Muscle of leg (tissue), 16 donors: ENCODE measurements around the gene DMP1. TPM values are rescaled to one million over a fixed set of nuclear protein-coding genes. Genes with fewer than 3 reads are reported as not detected.

Experiments used
- DNase-seq: peaks from one replicate; pipeline ENCODE4 v3.0.0; 2013
- H3K27ac ChIP-seq: one replicate; pipeline ENCODE4 v1.5.1; 2013; ENCODE audit warnings: mild to moderate bottlenecking, low read length, control low read depth
- H3K27me3 ChIP-seq: one replicate; pipeline ENCODE4 v1.6.1; 2013; ENCODE audit warnings: low read length; ENCODE audit not compliant: control insufficient read depth, insufficient read depth
- H3K36me3 ChIP-seq: one replicate; pipeline ENCODE4 v1.6.1; 2013; ENCODE audit warnings: low read length; ENCODE audit not compliant: control insufficient read depth, insufficient read depth
- H3K4me1 ChIP-seq: one replicate; pipeline ENCODE4 v1.6.1; 2013; ENCODE audit warnings: low read length; ENCODE audit not compliant: control insufficient read depth, insufficient read depth
- H3K4me3 ChIP-seq: one replicate; pipeline ENCODE4 v1.5.1; 2013; ENCODE audit warnings: low read length, control low read depth
- H3K9me3 ChIP-seq: replicated peaks from 2 replicates; pipeline ENCODE4 v1.6.1; 2013; ENCODE audit warnings: low read depth, low read length; ENCODE audit not compliant: control insufficient read depth
- WGBS: methylation state at CpG from one replicate; pipeline ENCODE4 v1.1.5; 2013; ENCODE audit warnings: missing lambda C conversion rate; ENCODE audit not compliant: insufficient coverage; 5-methylcytosine and 5-hydroxymethylcytosine counted together
- long read RNA-seq, 11 donors: transcript quantifications; one replicate each; lab custom pipeline, GENCODE V29; 2026
- polyA plus RNA-seq, 8 donors: library from polyadenylated mRNA; unstranded; fragments of 120-200 nt; gene quantifications; one replicate each; pipeline versions ENCODE4 v1.2.1 to v1.2.3, GENCODE V29; 2013; ENCODE audit warnings: inconsistent platforms in 1 of 8, low replicate concordance in 1 of 8; ENCODE audit not compliant: insufficient read length in 8 of 8, insufficient read depth in 1 of 8
- total RNA-seq: library from RNA; stranded (reverse); fragments of 120-200 nt; gene quantifications from one replicate; pipeline ENCODE4 v1.2.4, GENCODE V29; 2013

The DMP1 gene, protein sequence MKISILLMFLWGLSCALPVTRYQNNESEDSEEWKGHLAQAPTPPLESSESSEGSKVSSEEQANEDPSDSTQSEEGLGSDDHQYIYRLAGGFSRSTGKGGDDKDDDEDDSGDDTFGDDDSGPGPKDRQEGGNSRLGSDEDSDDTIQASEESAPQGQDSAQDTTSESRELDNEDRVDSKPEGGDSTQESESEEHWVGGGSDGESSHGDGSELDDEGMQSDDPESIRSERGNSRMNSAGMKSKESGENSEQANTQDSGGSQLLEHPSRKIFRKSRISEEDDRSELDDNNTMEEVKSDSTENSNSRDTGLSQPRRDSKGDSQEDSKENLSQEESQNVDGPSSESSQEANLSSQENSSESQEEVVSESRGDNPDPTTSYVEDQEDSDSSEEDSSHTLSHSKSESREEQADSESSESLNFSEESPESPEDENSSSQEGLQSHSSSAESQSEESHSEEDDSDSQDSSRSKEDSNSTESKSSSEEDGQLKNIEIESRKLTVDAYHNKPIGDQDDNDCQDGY
- total RNA-seq (0.04 TPM), polyA plus RNA-seq (under 1 TPM in 3 of 8 donors, not detected in 5; 0.05 to 0.07 (median 0.07) TPM)
- long read RNA-seq, donor 1, result 0 reads
- long read RNA-seq, donor 2, result 0 reads
- long read RNA-seq, donor 3, result 0 reads
- long read RNA-seq, donor 4, result 0 reads
- long read RNA-seq, donor 5, result 0 reads
- long read RNA-seq, donor 6, result 0 reads
- long read RNA-seq, donor 7, result 0 reads
- long read RNA-seq, donor 8, result 0 reads
- long read RNA-seq, donor 9, result 0 reads
- long read RNA-seq, donor 10, result 0 reads
- long read RNA-seq, donor 11, result 0 reads

DNA sequence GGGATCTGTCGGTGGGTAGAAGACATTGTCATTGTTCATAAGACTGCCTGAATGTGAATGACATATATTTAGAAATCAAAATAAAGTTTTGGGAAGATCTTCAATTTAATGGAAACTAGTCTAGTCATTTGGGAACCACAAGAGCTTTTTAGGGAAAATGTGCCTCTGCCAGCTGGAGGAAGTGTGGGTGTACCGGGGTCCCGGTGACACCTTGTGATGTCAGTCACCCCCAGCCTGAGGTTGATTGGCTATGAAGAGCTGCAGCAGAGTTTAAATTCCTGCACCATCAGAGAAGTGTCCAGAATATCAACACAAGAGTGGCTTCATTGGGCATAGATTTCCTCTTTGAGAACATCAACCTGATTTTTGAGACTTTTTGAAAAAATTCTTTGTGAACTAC, at the start of gene DMP1:
Gene DMP1, plus strand, starts transcription at position 301 of the 400 bp plus-strand sequence. CDS start 6,213 bp downstream, outside the sequence.
- 100% methylated on average over 1 of the region's 3 CpGs for WGBS
- no peaks in the 10 kb centered on the region for H3K27me3 ChIP-seq
- H3K36me3 ChIP-seq, result no peaks in the 10 kb centered on the region
- H3K4me1 ChIP-seq, result no peaks in the 10 kb centered on the region
- H3K4me3 ChIP-seq, result no peak within 1 kb of the TSS
- no peak for DNase-seq
- no peaks in the 10 kb centered on the region for H3K9me3 ChIP-seq
- no peak within 1 kb of the TSS for H3K27ac ChIP-seq

DNA sequence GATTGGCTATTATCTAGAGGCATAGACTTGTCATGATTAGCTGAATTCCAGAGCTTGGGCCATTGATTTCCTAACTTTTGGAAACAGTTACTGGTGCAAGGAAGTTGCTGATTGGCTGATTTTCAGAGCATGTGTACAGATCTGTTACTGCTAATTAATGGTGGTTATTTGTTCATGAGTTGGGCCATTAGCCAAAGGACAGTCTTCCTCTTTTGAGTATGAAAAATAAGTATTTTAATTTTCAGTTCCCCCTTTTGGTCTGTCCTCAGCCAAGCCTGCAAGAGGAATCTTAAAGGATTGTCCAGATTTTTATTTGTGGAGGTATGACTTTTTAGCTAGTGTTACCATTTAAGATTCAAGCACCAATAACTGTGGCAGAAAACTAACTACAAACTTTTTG, 48.7 kb upstream of the DMP1 start:
- H3K4me1 ChIP-seq, result no peaks in the 10 kb centered on the region
- no peaks in the 10 kb centered on the region for H3K27me3 ChIP-seq
- no peak overlapping the region for H3K27ac ChIP-seq
- no peaks in the 10 kb centered on the region for H3K9me3 ChIP-seq
- no peaks in the 10 kb centered on the region for H3K36me3 ChIP-seq
- no peak overlapping the region for H3K4me3 ChIP-seq
- peak; percentile 15 for DNase-seq

DNA sequence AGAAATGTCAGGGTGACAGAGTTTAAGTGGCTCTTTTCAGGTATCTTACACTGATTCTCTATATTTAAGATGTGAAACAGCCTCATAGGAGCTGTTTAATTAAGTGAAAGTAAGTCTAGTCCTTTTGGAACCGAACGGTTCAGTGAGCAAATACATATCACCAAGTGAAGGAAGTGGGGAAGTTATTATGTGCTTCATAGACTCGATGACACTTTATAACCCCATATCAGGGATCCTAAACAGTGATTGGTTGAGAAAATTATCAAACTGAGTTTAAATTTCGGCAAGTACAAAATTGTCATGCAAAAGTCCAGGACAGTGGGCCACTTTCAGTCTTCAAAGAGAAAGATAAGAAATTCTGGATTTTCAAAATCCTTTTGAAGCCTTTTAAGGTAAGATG, 41.9 kb upstream of the DMP1 start, which contains the start of gene DSPP:
Gene DSPP, plus strand, starts transcription at position 301 of the 400 bp plus-strand sequence. CDS start 2,380 bp downstream, outside the sequence.
- WGBS, result no CpG with 5 or more reads among the region's 4 CpGs
- H3K4me1 ChIP-seq, result no peaks in the 10 kb centered on the region
- no peak for DNase-seq
- no peak within 1 kb of the TSS for H3K4me3 ChIP-seq
- H3K27me3 ChIP-seq, result no peaks in the 10 kb centered on the region
- H3K36me3 ChIP-seq, result no peaks in the 10 kb centered on the region
- H3K9me3 ChIP-seq, result no peaks in the 10 kb centered on the region
- no peak within 1 kb of the TSS for H3K27ac ChIP-seq

DNA sequence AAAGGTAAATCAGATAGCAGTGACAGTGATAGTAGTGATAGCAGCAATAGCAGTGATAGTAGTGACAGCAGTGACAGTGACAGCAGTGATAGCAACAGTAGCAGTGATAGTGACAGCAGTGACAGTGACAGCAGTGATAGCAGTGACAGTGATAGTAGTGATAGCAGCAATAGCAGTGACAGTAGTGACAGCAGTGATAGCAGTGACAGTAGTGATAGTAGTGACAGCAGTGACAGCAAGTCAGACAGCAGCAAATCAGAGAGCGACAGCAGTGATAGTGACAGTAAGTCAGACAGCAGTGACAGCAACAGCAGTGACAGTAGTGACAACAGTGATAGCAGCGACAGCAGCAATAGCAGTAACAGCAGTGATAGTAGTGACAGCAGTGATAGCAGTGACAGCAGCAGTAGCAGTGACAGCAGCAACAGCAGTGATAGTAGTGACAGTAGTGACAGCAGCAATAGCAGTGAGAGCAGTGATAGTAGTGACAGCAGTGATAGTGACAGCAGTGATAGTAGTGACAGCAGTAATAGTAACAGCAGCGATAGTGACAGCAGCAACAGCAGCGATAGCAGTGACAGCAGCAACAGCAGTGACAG, 35.7 kb upstream of the DMP1 start:
- Histone ChIP-seq H3K27ac (no peak overlapping the region), H3K9me3 (no peaks in the 10 kb centered on the region), H3K4me1 (no peaks in the 10 kb centered on the region), H3K36me3 (no peaks in the 10 kb centered on the region), H3K4me3 (no peak overlapping the region), H3K27me3 (no peaks in the 10 kb centered on the region)
- no peak for DNase-seq
- 98% methylated on average over 4 of the region's 4 CpGs for WGBS

DNA sequence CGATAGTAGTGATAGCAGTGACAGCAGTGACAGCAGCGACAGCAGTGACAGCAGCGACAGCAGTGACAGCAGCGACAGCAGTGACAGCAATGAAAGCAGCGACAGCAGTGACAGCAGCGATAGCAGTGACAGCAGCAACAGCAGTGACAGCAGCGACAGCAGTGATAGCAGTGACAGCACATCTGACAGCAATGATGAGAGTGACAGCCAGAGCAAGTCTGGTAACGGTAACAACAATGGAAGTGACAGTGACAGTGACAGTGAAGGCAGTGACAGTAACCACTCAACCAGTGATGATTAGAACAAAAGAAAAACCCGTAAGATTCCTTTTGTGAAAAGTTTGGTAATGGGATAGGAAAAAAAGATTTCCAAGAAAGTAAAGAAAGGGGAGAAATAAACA, 33.8 kb upstream of the DMP1 start:
- no peaks in the 10 kb centered on the region for H3K4me1 ChIP-seq
- no peak overlapping the region for H3K4me3 ChIP-seq
- 82% methylated on average over 6 of the region's 9 CpGs for WGBS
- DNase-seq, result no peak
- H3K36me3 ChIP-seq, result no peaks in the 10 kb centered on the region
- H3K27ac ChIP-seq, result no peak overlapping the region
- H3K9me3 ChIP-seq, result no peaks in the 10 kb centered on the region
- H3K27me3 ChIP-seq, result no peaks in the 10 kb centered on the region

DNA sequence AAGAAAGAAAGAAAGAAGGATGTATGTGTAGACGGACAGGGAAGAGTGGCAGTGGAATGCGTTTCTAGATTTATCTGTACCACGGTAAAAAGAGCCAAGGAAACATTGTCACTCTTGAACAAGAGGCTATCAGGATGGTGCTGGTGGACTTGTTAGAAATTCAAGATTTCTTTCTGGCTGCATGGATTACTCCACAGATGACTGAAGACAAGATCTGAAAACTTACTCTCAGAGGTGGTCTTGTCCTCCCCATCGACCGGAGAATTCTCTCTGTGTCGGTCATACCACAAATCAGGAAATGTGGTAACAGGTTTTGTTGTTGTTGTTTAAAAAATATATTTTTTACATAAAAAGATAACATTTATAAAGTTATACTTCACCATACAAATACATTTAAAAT, 30.0 kb upstream of the DMP1 start:
- 94% methylated on average over 3 of the region's 6 CpGs for WGBS
- no peak overlapping the region for H3K27ac ChIP-seq

DNA sequence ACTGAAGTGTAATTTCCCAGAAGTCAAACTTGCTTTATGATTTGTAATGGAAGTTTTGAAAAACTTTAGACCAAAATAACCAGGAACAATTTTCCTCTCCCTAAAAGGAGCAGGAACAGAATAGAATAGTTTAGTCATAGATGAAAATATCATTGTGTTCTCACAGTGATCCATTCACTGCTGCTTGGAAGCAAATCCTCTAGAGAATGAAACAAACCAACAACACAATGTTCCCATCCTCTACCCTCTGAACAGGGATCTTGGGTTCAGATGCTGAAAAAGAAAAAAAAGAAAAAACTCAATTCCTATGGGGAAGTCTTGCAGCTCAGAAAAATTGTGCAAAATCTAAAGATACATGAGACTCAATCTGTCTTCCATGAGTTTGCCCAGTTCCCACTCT, 29.6 kb upstream of the DMP1 start:
- Histone ChIP-seq H3K4me1 (no peaks in the 10 kb centered on the region), H3K4me3 (no peak overlapping the region), H3K27ac (no peak overlapping the region)

More for the DNA sequence above, 30.0 kb upstream of the DMP1 start:
- H3K4me1 ChIP-seq, result no peaks in the 10 kb centered on the region
- H3K27me3 ChIP-seq, result no peaks in the 10 kb centered on the region
- no peaks in the 10 kb centered on the region for H3K36me3 ChIP-seq
- no peak for DNase-seq
- no peak overlapping the region for H3K4me3 ChIP-seq
- H3K9me3 ChIP-seq, result no peaks in the 10 kb centered on the region

DNA sequence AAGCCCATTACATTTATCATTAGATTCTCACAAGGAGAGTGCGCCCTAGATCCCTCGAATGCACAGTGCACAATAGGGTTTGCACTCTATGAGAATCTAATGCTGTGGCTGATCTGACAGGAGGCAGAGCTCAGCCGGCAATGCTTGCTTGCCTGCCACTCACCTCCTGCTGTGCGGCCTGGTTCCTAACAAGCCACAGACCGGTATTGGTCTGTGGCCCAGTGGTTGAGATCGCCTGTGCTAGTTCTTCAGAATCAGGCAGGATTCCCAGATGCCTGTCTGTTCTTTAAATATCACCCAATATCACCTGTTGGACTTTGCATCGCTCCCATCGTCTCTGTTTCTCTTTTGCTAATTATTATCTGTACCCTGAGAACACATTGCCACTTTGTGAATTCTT, 27.8 kb upstream of the DMP1 start:
- no peak overlapping the region for H3K4me3 ChIP-seq
- no peaks in the 10 kb centered on the region for H3K4me1 ChIP-seq
- no peak for DNase-seq
- no peaks in the 10 kb centered on the region for H3K9me3 ChIP-seq
- no peaks in the 10 kb centered on the region for H3K36me3 ChIP-seq
- no peaks in the 10 kb centered on the region for H3K27me3 ChIP-seq
- 66% methylated on average over 7 of the region's 8 CpGs for WGBS
- H3K27ac ChIP-seq, result no peak overlapping the region

More for the DNA sequence above, 29.6 kb upstream of the DMP1 start:
- H3K36me3 ChIP-seq, result no peaks in the 10 kb centered on the region
- H3K9me3 ChIP-seq, result no peaks in the 10 kb centered on the region
- DNase-seq, result peak; percentile 16
- H3K27me3 ChIP-seq, result no peaks in the 10 kb centered on the region

DNA sequence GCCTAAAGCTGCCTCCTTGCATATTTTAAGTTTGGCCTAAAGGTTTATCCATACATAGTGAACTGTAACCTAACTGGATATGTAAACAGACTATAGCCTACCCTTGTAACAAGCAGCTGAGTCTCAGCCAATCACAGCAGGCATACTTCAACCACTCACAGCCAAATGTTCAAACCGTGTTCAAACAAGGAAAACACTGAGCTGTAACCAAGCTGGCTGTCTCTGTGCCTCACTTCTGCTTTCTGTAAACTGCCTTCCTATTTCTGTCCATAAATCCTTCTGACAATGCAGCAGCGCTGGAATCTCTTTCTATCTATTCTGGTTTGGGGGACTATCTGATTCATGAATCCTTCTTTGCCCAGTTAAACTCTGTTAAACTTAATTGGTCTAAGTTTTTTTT, 25.4 kb upstream of the DMP1 start:
- no peak overlapping the region for H3K4me3 ChIP-seq
- no peaks in the 10 kb centered on the region for H3K36me3 ChIP-seq
- WGBS, result 17% methylated on average over 1 of the region's 2 CpGs
- DNase-seq, result no peak
- H3K9me3 ChIP-seq, result no peaks in the 10 kb centered on the region
- H3K27me3 ChIP-seq, result no peaks in the 10 kb centered on the region
- H3K4me1 ChIP-seq, result no peaks in the 10 kb centered on the region
- H3K27ac ChIP-seq, result no peak overlapping the region

DNA sequence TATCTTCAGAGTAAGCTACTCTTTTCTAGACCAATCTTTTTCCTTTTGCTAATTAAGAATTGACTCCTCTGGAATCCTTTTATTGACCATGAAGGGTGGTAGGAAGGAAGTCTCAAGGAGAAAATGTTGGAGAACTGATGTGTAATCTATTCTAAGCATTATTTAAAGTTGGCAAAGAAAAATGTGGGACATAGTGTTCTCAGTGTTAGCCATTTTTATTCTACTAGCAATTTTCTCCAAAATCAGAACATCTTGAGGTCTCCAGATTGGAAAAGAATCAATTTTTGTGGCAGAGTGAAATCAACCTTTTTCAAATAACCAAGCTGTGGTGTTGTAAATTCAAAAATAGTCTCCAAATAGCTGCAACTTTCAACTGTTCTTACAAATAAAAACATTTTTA, 18.4 kb upstream of the DMP1 start:
- Histone ChIP-seq H3K36me3 (no peaks in the 10 kb centered on the region), H3K9me3 (no peaks in the 10 kb centered on the region), H3K27ac (no peak overlapping the region), H3K4me3 (no peak overlapping the region), H3K27me3 (no peaks in the 10 kb centered on the region), H3K4me1 (peaks cover 5% of the 10 kb centered on the region)
- DNase-seq, result no peak
